Nephron progenitor cell (in vitro differentiated cells): Measurements from ENCODE around the gene PDGFRB.

Source experiments
- DNase-seq: peaks from one replicate; pipeline ENCODE4 v3.0.0; 2021
- H3K27ac Mint-ChIP-seq: 2 replicates; pipeline ENCODE4 v1.8.0; 2021; ENCODE audit warnings: mild to moderate bottlenecking, moderate library complexity, mixed read lengths
- H3K27me3 Mint-ChIP-seq: 2 replicates; pipeline ENCODE4 v1.8.0; 2021; ENCODE audit warnings: mild to moderate bottlenecking, low read depth, mixed read lengths; ENCODE audit not compliant: poor library complexity
- H3K36me3 Mint-ChIP-seq: 2 replicates; pipeline ENCODE4 v1.8.0; 2021; ENCODE audit warnings: low read depth, mixed read lengths
- H3K4me1 Mint-ChIP-seq: 2 replicates; pipeline ENCODE4 v1.8.0; 2021; ENCODE audit warnings: mixed read lengths
- H3K4me3 Mint-ChIP-seq: 2 replicates; pipeline ENCODE4 v1.8.0; 2021; ENCODE audit warnings: mild to moderate bottlenecking, moderate library complexity, mixed read lengths
- H3K9me3 Mint-ChIP-seq: 2 replicates; pipeline ENCODE4 v1.8.0; 2021; ENCODE audit warnings: mild to moderate bottlenecking, moderate library complexity, mixed read lengths
- CTCF ChIP-seq: fragments of 200-600 bp; sonication (generic); IDR thresholded peaks from 2 replicates; pipeline ENCODE4 v1.5.0; 2021; ENCODE audit warnings: antibody characterized with exemption

The PDGFRB gene

DNA sequence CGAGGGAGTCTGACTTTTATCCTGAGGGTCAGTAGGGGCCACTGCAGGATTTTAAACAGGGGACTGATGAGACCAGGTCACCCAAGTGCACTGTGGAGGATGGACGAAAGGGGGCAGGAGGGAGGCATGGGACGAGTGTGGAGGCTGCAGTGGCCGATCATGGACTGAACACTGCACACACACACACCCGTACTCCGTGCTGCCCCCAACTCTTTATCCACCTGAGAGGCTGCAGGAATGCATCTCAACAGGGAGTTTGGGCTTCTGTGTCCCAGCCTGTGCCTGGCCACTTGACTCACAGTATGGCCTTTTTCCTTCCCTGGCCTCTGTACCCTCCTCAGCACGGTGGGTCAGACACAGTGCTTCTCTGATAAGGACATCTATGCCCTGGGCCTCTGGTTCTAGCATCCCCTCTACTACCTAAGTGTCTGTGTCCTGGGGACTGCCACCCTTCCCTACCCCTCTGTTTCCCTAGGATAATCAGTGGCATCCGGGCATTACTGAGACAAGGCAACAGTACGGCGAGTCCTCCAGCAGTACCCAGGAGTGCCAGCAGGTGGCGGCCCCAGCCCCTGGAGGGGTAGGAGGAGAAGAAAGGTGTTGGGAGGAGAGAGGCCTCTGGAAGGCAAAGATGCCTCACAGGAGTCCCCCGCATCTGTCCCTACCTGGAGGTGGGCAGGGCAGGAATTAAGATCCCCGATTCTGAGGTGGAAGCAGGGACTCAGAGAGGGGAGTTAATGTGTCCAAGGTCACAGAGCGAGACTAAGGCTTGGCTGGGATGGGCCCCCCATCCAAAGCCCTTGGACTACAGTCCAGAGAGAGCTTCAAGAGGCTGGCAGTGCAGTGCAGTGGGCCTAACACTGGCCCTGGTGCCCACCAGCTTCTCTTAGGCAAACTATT lies 5.8 kb upstream of the PDGFRB start:
- Mint-ChIP-seq H3K9me3 (no peaks in the 10 kb centered on the region), H3K27ac (peak overlapping the region; percentile 93), H3K4me3 (peak overlapping the region; percentile 11), H3K36me3 (no peaks in the 10 kb centered on the region), H3K27me3 (no peaks in the 10 kb centered on the region), H3K4me1 (peaks cover 93% of the 10 kb centered on the region)
- peak; percentile 96 for DNase-seq
- TF ChIP-seq CTCF = peak; percentile 88

DNA sequence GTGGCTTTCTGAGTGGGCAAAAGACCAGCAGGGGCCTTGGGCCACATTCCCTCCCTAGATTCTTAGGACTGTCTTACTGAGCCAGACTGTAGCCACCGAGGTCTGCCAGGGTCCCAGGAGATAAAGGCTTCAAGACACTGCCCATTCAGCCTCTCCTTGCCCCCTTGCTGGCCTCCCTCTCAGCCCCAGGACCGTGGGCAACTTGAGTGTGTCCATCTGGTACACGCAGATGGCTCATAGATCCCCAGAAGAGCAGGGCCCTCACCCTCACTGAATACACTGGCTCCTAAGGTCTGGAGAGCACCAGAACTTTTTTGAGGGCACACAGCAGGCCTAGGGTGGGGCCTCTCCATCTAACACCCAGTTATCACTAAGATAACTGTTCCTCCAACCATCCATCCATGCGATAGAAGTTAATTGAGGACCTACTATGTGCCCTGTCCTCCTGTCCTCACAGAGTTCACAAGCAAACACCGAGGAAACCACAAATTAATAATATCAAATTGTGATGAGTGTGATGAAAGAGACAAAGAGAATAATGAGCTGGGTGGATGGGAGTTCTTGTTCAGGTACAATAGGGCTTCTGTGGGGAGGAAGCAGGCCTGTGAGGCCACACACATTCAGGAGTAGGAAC lies 4.9 kb upstream of the PDGFRB start:
- H3K36me3 Mint-ChIP-seq = no peaks in the 10 kb centered on the region
- H3K9me3 Mint-ChIP-seq = no peaks in the 10 kb centered on the region
- peak overlapping the region; percentile 77 for H3K27ac Mint-ChIP-seq
- no peak overlapping the region for H3K4me3 Mint-ChIP-seq
- H3K27me3 Mint-ChIP-seq = no peaks in the 10 kb centered on the region
- H3K4me1 Mint-ChIP-seq = peaks cover 95% of the 10 kb centered on the region
- no peak for DNase-seq
- TF ChIP-seq CTCF = no peak

DNA sequence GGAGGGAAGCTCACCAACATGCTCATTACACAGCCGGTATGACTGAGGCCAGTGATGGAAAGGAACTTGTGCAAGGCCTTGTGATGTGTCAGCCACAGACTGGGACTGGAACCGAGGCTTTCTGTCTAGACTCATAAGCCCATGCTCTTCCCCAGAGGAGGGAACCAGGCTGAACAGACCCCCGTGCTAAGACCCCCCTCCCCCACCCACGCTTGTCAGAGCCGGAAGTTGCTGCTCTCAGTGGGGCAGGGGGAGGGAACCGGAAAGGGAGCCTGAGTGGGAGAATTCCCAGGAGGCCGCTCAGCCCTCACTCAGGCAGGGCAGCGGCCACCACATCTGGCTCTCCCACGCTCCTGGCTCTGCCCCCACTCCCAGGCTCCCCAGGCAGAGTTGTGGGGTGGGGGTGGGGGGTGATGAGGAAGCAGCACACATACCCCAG lies 4.1 kb upstream of the PDGFRB start:
- peak overlapping the region; percentile 77 for H3K27ac Mint-ChIP-seq
- TF ChIP-seq CTCF = no peak
- H3K27me3 Mint-ChIP-seq = no peaks in the 10 kb centered on the region
- peak; percentile 59 for DNase-seq
- no peaks in the 10 kb centered on the region for H3K9me3 Mint-ChIP-seq
- no peaks in the 10 kb centered on the region for H3K36me3 Mint-ChIP-seq
- H3K4me1 Mint-ChIP-seq = peaks cover 95% of the 10 kb centered on the region
- H3K4me3 Mint-ChIP-seq = no peak overlapping the region

DNA sequence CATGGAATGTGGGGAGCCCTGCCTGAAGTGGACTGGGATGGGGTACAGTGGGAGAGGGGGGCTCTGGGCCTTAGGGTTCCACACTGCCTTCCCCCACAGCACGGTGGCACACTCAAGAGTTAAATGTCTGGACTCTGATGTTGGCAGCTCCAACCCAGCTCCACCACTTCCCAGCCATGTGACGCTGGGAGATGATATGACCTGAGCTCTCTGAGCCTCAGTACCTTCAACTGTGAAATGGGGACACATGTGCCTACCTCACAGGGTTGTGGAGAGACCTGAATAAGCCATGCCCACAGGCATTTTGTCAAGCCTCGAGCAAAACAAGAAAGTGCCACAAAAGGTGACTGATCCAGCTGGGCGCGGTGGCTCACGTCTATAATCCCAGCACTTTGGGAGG lies 3.4 kb upstream of the PDGFRB start:
- TF ChIP-seq CTCF = no peak
- Mint-ChIP-seq H3K4me1 (peaks cover 95% of the 10 kb centered on the region), H3K9me3 (no peaks in the 10 kb centered on the region), H3K36me3 (no peaks in the 10 kb centered on the region), H3K27me3 (no peaks in the 10 kb centered on the region), H3K27ac (peak overlapping the region; percentile 97), H3K4me3 (no peak overlapping the region)
- no peak for DNase-seq

GRCh38 chr5:150158170-150158949 lies 2.7 kb upstream of the PDGFRB start:
- Mint-ChIP-seq H3K4me3 (peak overlapping the region; percentile 62), H3K4me1 (peaks cover 95% of the 10 kb centered on the region), H3K27ac (peak overlapping the region; percentile 97)

More at GRCh38 chr5:150158170-150158949, 2.7 kb upstream of the PDGFRB start:
- no peak for TF ChIP-seq CTCF
- DNase-seq = peak; percentile 75
- H3K36me3 Mint-ChIP-seq = no peaks in the 10 kb centered on the region
- no peaks in the 10 kb centered on the region for H3K27me3 Mint-ChIP-seq
- H3K9me3 Mint-ChIP-seq = no peaks in the 10 kb centered on the region
